ENCODE results near the gene CDHR2.

The CDHR2 gene

GRCh38 chr5:176612855-176613254 is 63.7 kb downstream of the CDHR2 start:
- no peak for DNase-seq (ENCODE audit: low spot score)
- TF ChIP-seq, protein P1, sequence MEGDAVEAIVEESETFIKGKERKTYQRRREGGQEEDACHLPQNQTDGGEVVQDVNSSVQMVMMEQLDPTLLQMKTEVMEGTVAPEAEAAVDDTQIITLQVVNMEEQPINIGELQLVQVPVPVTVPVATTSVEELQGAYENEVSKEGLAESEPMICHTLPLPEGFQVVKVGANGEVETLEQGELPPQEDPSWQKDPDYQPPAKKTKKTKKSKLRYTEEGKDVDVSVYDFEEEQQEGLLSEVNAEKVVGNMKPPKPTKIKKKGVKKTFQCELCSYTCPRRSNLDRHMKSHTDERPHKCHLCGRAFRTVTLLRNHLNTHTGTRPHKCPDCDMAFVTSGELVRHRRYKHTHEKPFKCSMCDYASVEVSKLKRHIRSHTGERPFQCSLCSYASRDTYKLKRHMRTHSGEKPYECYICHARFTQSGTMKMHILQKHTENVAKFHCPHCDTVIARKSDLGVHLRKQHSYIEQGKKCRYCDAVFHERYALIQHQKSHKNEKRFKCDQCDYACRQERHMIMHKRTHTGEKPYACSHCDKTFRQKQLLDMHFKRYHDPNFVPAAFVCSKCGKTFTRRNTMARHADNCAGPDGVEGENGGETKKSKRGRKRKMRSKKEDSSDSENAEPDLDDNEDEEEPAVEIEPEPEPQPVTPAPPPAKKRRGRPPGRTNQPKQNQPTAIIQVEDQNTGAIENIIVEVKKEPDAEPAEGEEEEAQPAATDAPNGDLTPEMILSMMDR (IDR thresholded peaks at IDR 0.05; ENCODE audit: extremely low read depth, insufficient read depth, missing control alignments): no peak
- in situ Hi-C loops (cut with MboI; ENCODE audit: low pct_unique_long_range_greater_than_20kb, low sequenced_read_pairs, unreplicated experiment): no loop called here

- DNase-seq (ENCODE audit: low spot score): no peak
- TF ChIP-seq, protein P1 (IDR thresholded peaks at IDR 0.05; ENCODE audit: extremely low read depth, insufficient read depth, missing control alignments): no peak
- in situ Hi-C loops (cut with MboI; ENCODE audit: low pct_unique_long_range_greater_than_20kb, low sequenced_read_pairs, unreplicated experiment): no loop called here
Measured at GRCh38 chr5:176614805-176615478, 65.8 kb downstream of the CDHR2 start.

GRCh38 chr5:176616511-176616910 is 67.4 kb downstream of the CDHR2 start:
- in situ Hi-C loops (cut with MboI; ENCODE audit: low pct_unique_long_range_greater_than_20kb, low sequenced_read_pairs, unreplicated experiment): no loop called here

GRCh38 chr5:176618783-176619182 is 69.6 kb downstream of the CDHR2 start:
- TF ChIP-seq, protein P1 (IDR thresholded peaks at IDR 0.05; ENCODE audit: extremely low read depth, insufficient read depth, missing control alignments): no peak
- no peak for DNase-seq (ENCODE audit: low spot score)
- in situ Hi-C loops (cut with MboI; ENCODE audit: low pct_unique_long_range_greater_than_20kb, low sequenced_read_pairs, unreplicated experiment): no loop called here

More at GRCh38 chr5:176616511-176616910, 67.4 kb downstream of the CDHR2 start:
- no peak for DNase-seq (ENCODE audit: low spot score)
- TF ChIP-seq, protein P1 (IDR thresholded peaks at IDR 0.05; ENCODE audit: extremely low read depth, insufficient read depth, missing control alignments): no peak

GRCh38 chr5:176619203-176619568 is 70.0 kb downstream of the CDHR2 start:
- TF ChIP-seq, protein P1 (IDR thresholded peaks at IDR 0.05; ENCODE audit: extremely low read depth, insufficient read depth, missing control alignments): peak; percentile 49
- peak; percentile 98 for DNase-seq (ENCODE audit: low spot score)
- in situ Hi-C loops (cut with MboI; ENCODE audit: low pct_unique_long_range_greater_than_20kb, low sequenced_read_pairs, unreplicated experiment): no loop called here

GRCh38 chr5:176619569-176620332 is 70.6 kb downstream of the CDHR2 start:
- in situ Hi-C loops (cut with MboI; ENCODE audit: low pct_unique_long_range_greater_than_20kb, low sequenced_read_pairs, unreplicated experiment): no loop called here
- DNase-seq (ENCODE audit: low spot score): no peak
- TF ChIP-seq, protein P1 (IDR thresholded peaks at IDR 0.05; ENCODE audit: extremely low read depth, insufficient read depth, missing control alignments): no peak

Data from GM13977 (cell line).